ENCODE measurements around the gene ERRFI1.
"Not testable (repeated sequence)": the region's sequence is repeated elsewhere in the genome, so short reads cannot be mapped to it uniquely, and the experiment has no call there.

The ERRFI1 gene

DNA sequence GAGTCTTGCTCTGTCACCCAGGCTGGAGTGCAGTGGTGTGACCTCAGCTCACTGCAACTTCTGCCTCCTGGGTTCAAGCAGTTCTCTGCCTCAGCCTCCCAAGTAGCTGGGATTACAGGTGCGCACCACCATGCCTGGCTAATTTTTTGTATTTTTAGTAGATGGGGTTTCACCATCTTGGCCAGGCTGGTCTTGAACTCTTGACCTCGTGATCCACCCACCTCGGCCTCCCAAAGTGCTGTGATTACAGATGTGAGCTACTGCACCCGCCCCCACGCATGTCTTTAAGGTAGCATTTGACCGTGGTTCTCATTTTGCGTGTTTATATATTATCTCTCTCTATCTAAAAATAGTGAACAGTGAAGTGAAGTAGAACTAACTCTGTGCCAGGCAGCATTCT lies 62.3 kb downstream of the ERRFI1 start:
- not testable (repeated sequence) for DNase-seq

DNA sequence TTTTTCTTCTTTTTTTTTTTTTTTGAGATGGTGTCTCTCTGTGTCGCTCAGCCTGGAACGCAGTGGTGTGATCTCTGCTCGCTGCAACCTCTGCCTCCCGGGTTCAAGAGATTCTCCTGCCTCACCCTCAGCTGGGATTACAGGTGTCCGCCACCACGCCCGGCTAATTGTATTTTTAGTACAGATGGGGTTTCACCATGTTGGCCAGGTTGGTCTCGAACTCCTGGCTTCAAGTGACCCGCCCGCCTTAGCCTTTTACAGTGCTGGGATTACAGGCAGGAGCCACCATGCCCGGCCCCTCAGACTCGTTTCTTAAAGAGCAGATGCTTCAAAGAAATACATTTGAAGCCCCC lies 62.8 kb downstream of the ERRFI1 start:
- DNase-seq: not testable (repeated sequence)

DNA sequence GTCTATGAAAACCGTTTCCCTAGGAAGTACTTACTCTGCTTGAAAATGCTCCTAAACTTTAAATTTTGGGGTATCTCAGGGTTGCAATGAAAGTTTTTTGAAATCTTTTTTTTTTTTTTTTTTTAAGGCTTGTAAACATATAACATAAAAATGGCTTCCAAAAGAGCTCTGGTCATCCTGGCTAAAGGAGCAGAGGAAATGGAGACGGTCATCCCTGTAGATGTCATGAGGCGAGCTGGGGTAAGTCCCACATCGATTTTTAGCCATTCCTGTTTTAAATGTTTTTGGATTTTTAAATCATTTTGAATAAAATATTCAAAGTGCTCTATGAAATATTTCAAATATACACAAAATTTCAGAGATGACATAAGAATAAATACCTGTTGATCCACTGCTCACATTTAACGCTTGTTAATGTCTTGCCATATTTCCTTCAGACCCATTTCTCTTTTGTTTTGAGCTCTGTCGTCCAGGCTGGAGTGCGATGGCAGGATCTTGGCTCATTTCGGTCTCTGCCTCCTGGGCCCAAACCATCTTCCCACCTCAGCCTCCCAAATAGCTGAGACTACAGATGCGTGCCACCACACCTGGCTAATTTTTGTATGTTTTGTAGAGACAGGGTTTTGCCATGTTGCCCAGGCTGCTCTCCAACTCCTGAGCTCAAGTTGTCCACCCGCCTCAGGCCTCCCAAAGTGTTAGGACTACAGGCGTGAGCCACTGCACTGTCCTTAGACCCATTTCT lies 63.3 kb downstream of the ERRFI1 start:
- no peak for DNase-seq

DNA sequence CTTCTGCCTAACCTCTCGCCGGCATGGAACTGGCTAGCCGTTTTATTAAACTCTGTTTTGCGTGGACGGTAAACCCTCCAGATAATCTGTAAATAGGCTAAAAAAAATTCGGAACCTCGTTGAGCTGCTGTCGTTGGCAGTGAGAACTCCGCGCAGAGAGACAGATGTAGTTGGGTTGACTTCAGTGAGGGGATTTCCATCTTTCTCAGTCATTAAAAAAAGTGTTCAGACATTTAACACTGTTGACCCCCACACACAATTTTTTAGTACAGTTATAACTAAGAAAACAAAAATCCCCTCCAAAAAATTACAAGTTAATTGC lies 64.1 kb downstream of the ERRFI1 start:
- DNase-seq: peak; percentile 15 to 30

Data from Kasumi-1 (cell line).